Rectal smooth muscle tissue (tissue), 1 donor: ENCODE results near the gene IGF1R.

Source experiments
- H3K27ac ChIP-seq: one replicate; pipeline ENCODE4 v1.7.0; 2013; ENCODE audit warnings: low read depth, low read length, inconsistent platforms
- H3K27me3 ChIP-seq: one replicate; pipeline ENCODE4 v1.7.0; 2013; ENCODE audit warnings: low read length; ENCODE audit not compliant: control insufficient read depth, insufficient read depth
- H3K36me3 ChIP-seq: one replicate; pipeline ENCODE4 v1.7.0; 2013; ENCODE audit warnings: low read length; ENCODE audit not compliant: control insufficient read depth, insufficient read depth
- H3K4me1 ChIP-seq: one replicate; pipeline ENCODE4 v1.7.0; 2013; ENCODE audit warnings: low read length; ENCODE audit not compliant: control insufficient read depth, insufficient read depth
- H3K4me3 ChIP-seq: one replicate; pipeline ENCODE4 v1.7.0; 2013; ENCODE audit warnings: low read length
- H3K9ac ChIP-seq: one replicate; pipeline ENCODE4 v1.7.0; 2013; ENCODE audit warnings: low read length

Gene IGF1R

DNA sequence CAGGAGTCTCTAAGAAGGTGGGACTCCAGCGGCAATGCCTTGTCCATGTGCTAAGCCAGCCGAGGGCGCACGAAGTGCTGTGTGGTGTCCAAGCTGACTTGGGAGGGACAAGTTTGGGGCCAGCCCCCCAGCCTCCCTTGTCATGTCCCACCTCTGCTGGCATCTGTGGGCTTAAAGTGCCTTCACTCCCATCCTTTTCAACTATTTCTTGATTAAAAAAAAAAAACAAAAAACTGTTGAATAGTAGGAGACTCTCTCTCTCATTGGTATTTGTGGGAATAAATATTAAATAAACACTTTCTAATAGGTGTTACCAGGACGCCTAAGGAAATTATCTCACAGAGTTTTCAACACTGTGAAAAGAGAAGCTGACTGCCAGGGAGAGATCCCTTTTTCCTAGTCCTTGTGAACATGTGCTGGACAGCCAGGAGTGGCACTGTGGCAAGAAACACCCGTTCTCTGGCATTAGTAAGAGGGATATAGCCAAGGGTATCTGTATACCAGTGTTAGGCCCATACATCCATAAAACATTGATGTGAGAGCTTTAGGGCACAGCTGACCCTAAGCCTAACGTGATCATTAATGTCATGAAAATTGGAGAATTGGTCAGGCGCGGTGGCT is 158.0 kb downstream of the IGF1R start:
- peaks cover 11% of the 10 kb centered on the region for H3K4me1 ChIP-seq
- H3K36me3 ChIP-seq: no peaks in the 10 kb centered on the region
- no peaks in the 10 kb centered on the region for H3K27me3 ChIP-seq
- H3K4me3 ChIP-seq: no peak overlapping the region
- no peak overlapping the region for H3K9ac ChIP-seq
- H3K27ac ChIP-seq: no peak overlapping the region

DNA sequence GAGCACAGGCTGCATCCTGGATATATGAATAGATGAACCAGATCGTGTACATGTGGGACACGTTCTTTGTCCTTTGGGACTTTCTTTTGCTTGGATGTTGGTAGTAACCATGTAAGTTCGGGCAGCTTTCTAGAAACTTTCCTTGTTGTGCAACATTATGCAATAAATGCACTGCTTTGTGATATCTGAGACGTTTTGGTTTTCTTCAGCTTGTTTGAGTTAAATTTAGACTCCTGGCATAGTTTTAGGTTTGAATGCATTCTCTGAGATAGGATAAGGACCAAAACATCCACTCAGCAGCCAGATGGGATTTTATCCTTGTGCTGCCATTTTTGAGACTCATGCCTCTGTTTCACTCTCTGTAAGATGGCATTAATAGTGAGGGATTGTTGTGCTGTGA is 158.9 kb downstream of the IGF1R start:
- Histone ChIP-seq H3K27ac (no peak overlapping the region), H3K9ac (no peak overlapping the region), H3K4me3 (no peak overlapping the region), H3K27me3 (no peaks in the 10 kb centered on the region), H3K36me3 (no peaks in the 10 kb centered on the region), H3K4me1 (peaks cover 6% of the 10 kb centered on the region)

DNA sequence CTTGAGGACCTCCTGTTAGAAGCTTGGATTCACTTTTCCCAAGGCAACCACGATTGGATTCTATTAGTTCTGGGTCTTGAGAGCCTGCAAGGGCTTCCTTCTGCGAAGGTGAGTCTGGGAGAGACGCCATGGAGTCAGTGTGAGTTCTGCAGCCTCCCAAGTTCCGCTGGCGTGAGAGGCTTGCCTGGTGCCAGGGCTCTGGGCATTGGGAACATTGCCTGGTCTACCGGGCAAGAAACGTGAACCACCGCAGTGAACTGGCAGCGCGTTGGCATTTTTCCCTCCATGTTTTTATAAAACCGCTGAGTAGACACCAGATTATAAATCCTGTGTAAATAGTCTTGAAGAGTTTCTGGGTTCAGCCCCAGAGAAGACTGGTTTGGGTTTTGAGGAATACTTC is 160.9 kb downstream of the IGF1R start:
- no peak overlapping the region for H3K9ac ChIP-seq
- peaks cover 6% of the 10 kb centered on the region for H3K4me1 ChIP-seq
- no peak overlapping the region for H3K4me3 ChIP-seq
- H3K36me3 ChIP-seq: no peaks in the 10 kb centered on the region
- no peak overlapping the region for H3K27ac ChIP-seq
- no peaks in the 10 kb centered on the region for H3K27me3 ChIP-seq

DNA sequence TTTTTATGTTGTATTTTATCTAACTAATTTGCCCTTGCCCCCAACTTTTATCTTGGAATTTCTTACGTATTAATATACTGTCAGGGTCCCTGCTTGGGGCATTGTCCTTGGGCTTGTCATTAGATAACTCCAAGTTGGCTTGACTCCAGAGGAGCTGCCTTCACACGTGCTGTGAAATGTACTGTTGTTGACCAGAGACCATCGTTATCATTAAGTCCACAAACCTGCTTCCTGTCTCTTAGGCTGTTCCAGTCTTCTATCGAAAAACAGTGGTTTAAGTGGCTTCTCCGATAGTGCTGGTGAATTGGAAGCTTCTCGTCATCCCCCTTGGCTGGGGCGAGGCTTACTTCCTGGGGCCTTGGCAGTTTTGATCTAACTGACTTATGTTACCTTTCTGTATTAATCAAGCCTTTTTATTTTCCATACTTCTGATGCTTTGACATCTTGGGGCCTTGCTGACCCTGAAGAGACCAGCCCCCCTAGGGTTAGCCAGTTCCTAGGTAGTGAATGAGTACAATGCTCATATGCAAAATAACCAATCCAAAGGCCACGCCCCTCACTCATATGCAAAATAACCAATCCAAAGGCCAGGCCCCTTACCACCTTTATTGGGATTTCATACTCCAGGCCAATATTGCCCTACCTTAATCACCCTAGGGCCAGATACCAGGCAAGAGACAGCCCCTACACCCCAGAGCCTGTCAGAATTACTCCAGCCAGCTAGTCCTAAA is 164.5 kb downstream of the IGF1R start:
- no peaks in the 10 kb centered on the region for H3K36me3 ChIP-seq
- H3K4me1 ChIP-seq: no peaks in the 10 kb centered on the region
- no peak overlapping the region for H3K4me3 ChIP-seq
- H3K27me3 ChIP-seq: no peaks in the 10 kb centered on the region
- H3K9ac ChIP-seq: no peak overlapping the region
- H3K27ac ChIP-seq: no peak overlapping the region

DNA sequence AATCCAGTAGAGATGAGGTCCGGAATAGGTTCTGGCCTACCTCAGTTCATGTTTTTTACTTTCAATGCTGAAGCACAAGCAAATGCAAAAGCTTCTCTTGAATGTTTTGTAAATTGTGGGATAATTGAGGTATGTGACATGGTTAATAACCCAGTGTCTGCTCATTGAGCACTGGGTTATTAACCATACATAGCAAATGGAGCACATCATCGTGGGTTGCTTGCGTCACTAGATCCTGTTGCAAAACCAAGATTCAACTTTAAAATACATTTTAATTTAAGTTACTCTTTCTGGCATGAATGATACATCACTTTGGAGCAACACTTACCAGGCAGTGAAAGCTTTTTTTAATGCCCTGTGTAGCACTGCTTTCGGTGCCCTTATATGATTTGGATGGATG is 165.6 kb downstream of the IGF1R start:
- Histone ChIP-seq H3K36me3 (no peaks in the 10 kb centered on the region), H3K4me3 (no peak overlapping the region), H3K27me3 (no peaks in the 10 kb centered on the region), H3K9ac (no peak overlapping the region), H3K27ac (no peak overlapping the region), H3K4me1 (no peaks in the 10 kb centered on the region)

DNA sequence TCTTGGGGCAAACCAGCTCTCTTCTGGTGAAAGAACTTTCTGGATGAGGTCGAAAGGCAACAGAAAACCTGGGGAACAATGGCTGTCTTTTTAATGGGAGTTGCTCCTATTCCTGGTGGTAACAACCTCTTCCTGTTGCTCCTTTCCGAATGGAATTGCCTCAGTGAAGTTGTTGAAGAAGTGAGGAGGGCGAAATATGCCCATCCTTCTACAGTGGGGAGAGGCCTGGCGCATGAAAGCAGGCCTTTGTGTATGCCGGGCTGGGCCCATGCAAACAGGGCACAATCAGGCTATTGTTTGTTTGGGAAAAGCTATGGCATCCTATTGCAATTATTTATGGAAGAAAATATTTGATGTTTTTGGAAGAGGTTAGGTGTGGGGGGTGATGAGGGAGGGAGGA is 166.9 kb downstream of the IGF1R start:
- H3K4me1 ChIP-seq: no peaks in the 10 kb centered on the region
- no peaks in the 10 kb centered on the region for H3K36me3 ChIP-seq
- H3K4me3 ChIP-seq: no peak overlapping the region
- H3K27ac ChIP-seq: no peak overlapping the region
- H3K27me3 ChIP-seq: no peaks in the 10 kb centered on the region
- no peak overlapping the region for H3K9ac ChIP-seq

DNA sequence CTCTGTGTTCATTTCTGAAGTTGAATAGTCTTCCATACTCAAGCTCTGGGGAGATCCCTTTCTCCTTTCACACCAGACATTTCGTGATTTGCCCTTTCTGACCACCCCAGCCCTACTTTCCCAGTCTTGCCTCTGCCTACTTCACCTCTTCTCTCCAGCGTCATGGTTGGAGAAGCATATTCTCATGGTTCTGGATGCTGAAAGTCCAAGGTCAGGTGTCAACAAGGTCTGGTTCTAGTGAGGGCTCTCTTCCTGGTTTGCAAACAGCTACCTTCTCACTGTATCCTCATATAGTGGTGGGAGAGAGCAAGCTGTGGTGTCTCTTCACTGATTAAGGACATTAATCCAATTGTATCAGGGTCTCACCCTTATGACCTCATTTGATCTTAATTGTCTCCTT is 169.4 kb downstream of the IGF1R start:
- Histone ChIP-seq H3K27me3 (no peaks in the 10 kb centered on the region), H3K4me3 (no peak overlapping the region), H3K4me1 (peaks cover under 1% of the 10 kb centered on the region), H3K36me3 (no peaks in the 10 kb centered on the region), H3K27ac (no peak overlapping the region), H3K9ac (no peak overlapping the region)

DNA sequence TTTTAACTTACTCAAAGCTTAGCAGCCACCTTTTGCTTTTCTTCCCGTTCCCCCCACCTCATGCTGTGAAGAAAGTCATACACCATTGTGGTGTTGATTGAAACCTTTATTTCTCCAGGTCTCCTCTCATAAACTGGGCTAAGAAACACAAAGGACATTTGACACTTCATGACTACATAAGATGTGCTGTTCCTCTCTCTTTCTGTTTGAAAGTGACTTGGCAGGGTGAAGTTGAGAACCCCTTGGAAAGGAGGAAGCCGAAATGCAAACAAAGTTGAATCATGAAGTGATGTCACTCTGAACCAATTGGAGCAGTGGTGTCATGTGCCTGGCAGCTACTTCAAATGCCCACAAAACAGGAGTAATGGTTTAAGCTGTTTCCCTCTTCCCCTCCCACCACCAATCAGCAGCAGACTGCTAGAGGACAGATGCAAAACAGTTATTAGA is 174.7 kb downstream of the IGF1R start:
- no peak overlapping the region for H3K9ac ChIP-seq
- H3K36me3 ChIP-seq: no peaks in the 10 kb centered on the region
- no peaks in the 10 kb centered on the region for H3K27me3 ChIP-seq
- H3K4me3 ChIP-seq: no peak overlapping the region
- H3K27ac ChIP-seq: no peak overlapping the region
- peaks cover 7% of the 10 kb centered on the region for H3K4me1 ChIP-seq

DNA sequence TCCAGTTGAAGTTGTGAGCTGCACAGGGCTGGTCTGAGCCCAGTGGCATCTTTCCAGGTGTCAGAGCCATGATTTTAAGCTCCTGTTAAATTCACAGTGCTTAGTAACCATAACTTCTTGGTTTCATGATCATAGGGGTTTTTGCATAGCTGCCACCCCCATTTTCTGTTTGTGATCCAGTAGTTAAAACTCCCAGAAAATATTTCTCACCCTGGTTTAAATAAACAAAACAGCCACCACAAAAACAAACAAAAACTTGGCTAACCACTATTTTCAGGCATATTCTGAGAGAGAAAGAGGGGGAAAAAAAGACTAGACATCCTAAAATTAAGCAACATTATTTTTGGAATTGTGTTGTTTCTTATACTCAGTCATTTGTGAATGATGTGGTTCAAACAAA is 175.3 kb downstream of the IGF1R start:
- H3K4me1 ChIP-seq: peaks cover 7% of the 10 kb centered on the region
- H3K27me3 ChIP-seq: no peaks in the 10 kb centered on the region
- no peaks in the 10 kb centered on the region for H3K36me3 ChIP-seq
- no peak overlapping the region for H3K27ac ChIP-seq
- no peak overlapping the region for H3K9ac ChIP-seq
- no peak overlapping the region for H3K4me3 ChIP-seq

DNA sequence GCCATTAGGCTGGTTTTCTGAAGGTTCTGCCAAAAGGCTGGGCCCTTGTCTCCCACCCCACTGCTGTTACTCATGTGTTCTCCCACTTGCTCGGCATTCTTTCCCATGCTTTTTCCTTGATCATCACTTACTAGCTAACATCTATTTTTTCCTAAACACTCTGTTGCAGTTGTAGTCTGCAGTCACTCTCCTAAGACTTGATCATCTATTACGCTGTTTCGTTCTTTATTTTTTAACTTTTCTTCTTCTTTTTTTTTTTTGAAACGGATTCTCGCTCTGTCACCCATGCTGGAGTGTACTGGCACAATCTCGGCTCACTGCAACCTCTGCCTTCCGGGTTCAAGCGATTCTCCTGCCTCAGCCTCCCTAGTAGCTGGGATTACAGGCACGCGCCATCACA is 176.3 kb downstream of the IGF1R start:
- peaks cover 7% of the 10 kb centered on the region for H3K4me1 ChIP-seq
- H3K27me3 ChIP-seq: no peaks in the 10 kb centered on the region
- no peak overlapping the region for H3K4me3 ChIP-seq
- no peaks in the 10 kb centered on the region for H3K36me3 ChIP-seq
- no peak overlapping the region for H3K9ac ChIP-seq
- no peak overlapping the region for H3K27ac ChIP-seq

DNA sequence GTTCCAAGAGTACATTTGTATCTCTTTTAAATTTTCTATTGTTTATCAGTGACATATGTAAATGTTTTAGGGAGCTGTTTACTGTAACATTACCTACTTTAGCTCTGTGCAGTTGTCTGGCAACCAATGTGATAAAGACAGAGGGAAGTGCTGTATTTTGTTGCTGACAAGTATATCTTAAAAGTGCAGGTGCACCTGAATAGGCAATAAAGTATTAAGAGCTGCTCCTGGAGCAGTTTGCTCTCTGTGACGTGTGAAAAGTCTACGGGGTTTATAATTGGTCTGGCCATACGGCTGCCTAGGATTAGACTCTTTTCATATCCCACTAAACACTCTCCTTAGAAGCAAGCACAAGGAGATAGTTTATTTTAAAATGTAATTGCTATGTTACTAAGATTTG is 178.3 kb downstream of the IGF1R start:
- no peak overlapping the region for H3K9ac ChIP-seq

DNA sequence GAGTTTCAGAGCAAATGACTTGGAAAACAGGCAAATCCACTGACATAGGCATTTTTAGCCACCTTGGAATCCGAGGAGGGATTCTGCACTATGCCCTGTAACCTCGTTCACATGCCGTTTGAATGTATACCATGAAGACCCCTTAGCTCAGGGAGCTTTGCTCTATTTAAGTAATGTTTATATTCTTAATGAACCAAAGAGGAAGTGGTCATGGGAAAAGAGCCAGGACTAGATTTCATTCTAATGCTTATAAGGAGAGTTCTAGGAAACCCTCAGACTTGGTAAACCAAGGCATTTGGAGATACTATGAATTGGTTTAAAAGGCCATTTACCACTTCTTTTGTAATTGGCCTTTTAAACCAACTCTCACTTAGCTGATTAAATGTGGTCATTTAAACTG is 178.9 kb downstream of the IGF1R start:
- H3K36me3 ChIP-seq: no peaks in the 10 kb centered on the region
- H3K9ac ChIP-seq: no peak overlapping the region
- no peaks in the 10 kb centered on the region for H3K27me3 ChIP-seq
- no peak overlapping the region for H3K27ac ChIP-seq
- H3K4me3 ChIP-seq: no peak overlapping the region
- H3K4me1 ChIP-seq: peaks cover 7% of the 10 kb centered on the region

More for the DNA sequence above, 178.3 kb downstream of the IGF1R start:
- no peak overlapping the region for H3K27ac ChIP-seq
- H3K36me3 ChIP-seq: no peaks in the 10 kb centered on the region
- peaks cover 7% of the 10 kb centered on the region for H3K4me1 ChIP-seq
- no peaks in the 10 kb centered on the region for H3K27me3 ChIP-seq
- H3K4me3 ChIP-seq: no peak overlapping the region

DNA sequence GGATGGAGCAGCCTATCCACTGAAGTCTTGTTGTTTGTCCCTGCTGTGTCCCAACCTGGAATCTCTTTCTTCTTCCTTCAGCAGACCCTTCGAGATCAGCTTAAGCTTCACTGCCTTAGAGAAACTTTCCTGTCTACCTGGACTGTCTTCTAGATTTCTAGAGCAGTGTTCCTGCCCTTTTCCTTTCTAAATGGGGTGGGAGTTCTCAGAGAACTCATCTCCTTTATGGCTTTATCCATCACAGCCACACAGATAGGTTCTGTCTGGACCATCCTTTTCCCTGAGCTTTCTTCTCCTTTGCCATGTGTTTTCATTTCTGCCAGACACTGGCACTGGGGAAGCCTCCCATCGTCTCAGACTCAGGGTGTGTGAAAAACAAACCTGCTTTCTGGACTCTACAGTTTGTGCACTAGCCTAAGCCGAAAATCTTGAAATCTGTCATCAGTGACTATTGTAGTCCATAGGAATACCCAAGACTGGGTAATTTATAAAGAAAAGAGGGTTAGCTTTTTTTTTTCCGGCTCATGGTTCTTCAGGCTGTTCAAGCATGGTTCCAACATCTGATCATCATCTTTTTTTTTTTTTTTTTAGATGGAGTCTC is 181.8 kb downstream of the IGF1R start:
- Histone ChIP-seq H3K27ac (no peak overlapping the region), H3K36me3 (no peaks in the 10 kb centered on the region), H3K27me3 (no peaks in the 10 kb centered on the region), H3K4me3 (no peak overlapping the region), H3K9ac (no peak overlapping the region), H3K4me1 (no peaks in the 10 kb centered on the region)
